ENCODE results near the gene SNAP47. TPM values are rescaled to one million over a fixed set of nuclear protein-coding genes. Genes with fewer than 3 reads are reported as not detected.

SNAP47 gene
- total and polyA plus RNA-seq, 2 donors (not counting 3 experiments of a cell fraction or from before 2014, with no cell fraction given): 24.0 to 32.7 TPM

GRCh38 chr1:227803933-227804332, 68.7 kb downstream of the SNAP47 start:
- no peak overlapping the region for H3K9ac ChIP-seq (replicated peaks; ENCODE audit: extremely low read depth, insufficient read depth, low read length)
- no peak overlapping the region for H2AFZ ChIP-seq (ENCODE audit: low read depth, low read length)
- H3K4me2 ChIP-seq (ENCODE audit: insufficient read depth, low read length): no peak overlapping the region
- TF ChIP-seq CTCF (IDR thresholded peaks at IDR 0.05; ENCODE audit: extremely low read depth in 1 of 2, insufficient read depth in 1 of 2, low read depth in 1 of 2, low read length in 2 of 2) (no peak), MYC (IDR thresholded peaks at IDR 0.05; ENCODE audit: low read depth, low read length) (no peak), POLR2AphosphoS5 (IDR thresholded peaks at IDR 0.05; ENCODE audit: insufficient read depth, low read depth, low read length) (no peak), FOS (IDR thresholded peaks at IDR 0.05; ENCODE audit: borderline replicate concordance, insufficient read depth, low read length) (no peak), JUN (IDR thresholded peaks at IDR 0.05; ENCODE audit: borderline replicate concordance, insufficient read depth, insufficient read length, low read depth) (no peak), GATA2 (IDR thresholded peaks at IDR 0.05; ENCODE audit: insufficient read depth, insufficient read length, low read depth, low read length) (no peak), POLR2A (IDR thresholded peaks at IDR 0.05; ENCODE audit: low read depth, low read length) (no peak), EZH2 (IDR thresholded peaks at IDR 0.05; ENCODE audit: borderline replicate concordance, low read depth, low read length, severe bottlenecking) (no peak)
- TF ChIP-seq, protein P1, sequence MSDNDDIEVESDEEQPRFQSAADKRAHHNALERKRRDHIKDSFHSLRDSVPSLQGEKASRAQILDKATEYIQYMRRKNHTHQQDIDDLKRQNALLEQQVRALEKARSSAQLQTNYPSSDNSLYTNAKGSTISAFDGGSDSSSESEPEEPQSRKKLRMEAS (IDR thresholded peaks at IDR 0.05; ENCODE audit: insufficient read depth, insufficient read length): no peak
- H3K27ac ChIP-seq (ENCODE audit: insufficient read depth, low read depth, low read length): no peak overlapping the region
- DNase-seq (ENCODE audit: low read depth, low spot score): no peak
- peaks cover 3 to 15% of the 10 kb centered on the region in 2 experiments for H3K27me3 ChIP-seq (ENCODE audit: control insufficient read depth in 2 of 2, insufficient read depth in 2 of 2, low read length in 2 of 2)
- H3K4me3 ChIP-seq (replicated peaks in 1 of 3; ENCODE audit: insufficient read depth in 1 of 3, low read depth in 1 of 3, low read length in 3 of 3): no peak overlapping the region
- no peaks in the 10 kb centered on the region for H3K9me3 ChIP-seq (replicated peaks; ENCODE audit: control insufficient read depth, insufficient read depth, low read length)
- BruUV-seq (replicated peaks): no TSS peak
- no peaks in the 10 kb centered on the region for H3K79me2 ChIP-seq (ENCODE audit: control insufficient read depth, insufficient read depth, low read length)
- ChIA-PET CTCF (no interaction called here), POLR2A (no interaction called here)
- dilution Hi-C loops (cut with MboI; ENCODE audit: extremely low pct_ligation_motif_present, low sequenced_read_pairs): no loop called here
- H3K9me1 ChIP-seq (replicated peaks; ENCODE audit: control insufficient read depth, extremely low read depth, insufficient read depth, low read length): no peaks in the 10 kb centered on the region
- intact Hi-C loops (cut with micrococcal nuclease): no loop called here
- no peaks in the 10 kb centered on the region for H3K4me1 ChIP-seq (ENCODE audit: control insufficient read depth, extremely low read depth, insufficient read depth, low read length)
- no peak for FAIRE-seq
- H4K20me1 ChIP-seq (replicated peaks; ENCODE audit: control insufficient read depth, extremely low read depth, insufficient read depth, low read length): no peaks in the 10 kb centered on the region
- H3K36me3 ChIP-seq (ENCODE audit: control insufficient read depth in 2 of 2, extremely low read depth in 1 of 2, insufficient read depth in 2 of 2, low read length in 2 of 2): no peaks in the 10 kb centered on the region

All from endothelial cell of umbilical vein (primary cell).